ENCODE data around the gene TIMP3. TPM values are rescaled to one million over a fixed set of nuclear protein-coding genes. Genes with fewer than 3 reads are reported as not detected.

Gene TIMP3
- total RNA-seq, 4 donors from 2014 or later = 566 to 898 (median 683) TPM

GRCh38 chr22:32815943-32816342, 14.4 kb downstream of the TIMP3 start:
- intact Hi-C loops (cut with DNase I) = no loop called here
- H3K36me3 ChIP-seq = peaks cover 0 to 43% (median 22%) of the 10 kb centered on the region in 4 donors
- 47% methylated on average over 6 of the region's 6 CpGs for WGBS
- H3K27ac ChIP-seq (replicated peaks in 1 of 4) = peak overlapping the region; percentile 45 to 58 (median 49)
- no peak overlapping the region for H3K4me3 ChIP-seq
- no peak for DNase-seq (ENCODE audit: extremely low spot score)
- no peaks in the 10 kb centered on the region for H3K9me3 ChIP-seq
- no peaks in the 10 kb centered on the region for H3K27me3 ChIP-seq
- H3K4me1 ChIP-seq = peaks cover 94 to 100% (median 98%) of the 10 kb centered on the region in 4 donors
- TF ChIP-seq CTCF (IDR thresholded peaks at IDR 0.05) = no peak
- TF ChIP-seq EP300 (IDR thresholded peaks at IDR 0.05) = no peak
- TF ChIP-seq POLR2A (IDR thresholded peaks at IDR 0.05; ENCODE audit: low read depth) = no peak
- peak in 1 of 2 donors; percentile 54 for TF ChIP-seq POLR2AphosphoS5 (IDR thresholded peaks at IDR 0.05)

GRCh38 chr22:32817137-32817730, 15.7 kb downstream of the TIMP3 start:
- Histone ChIP-seq H3K9me3 (no peaks in the 10 kb centered on the region), H3K36me3 (peaks cover 0 to 51% (median 24%) of the 10 kb centered on the region in 4 donors), H3K27ac (replicated peaks in 1 of 4) (peak overlapping the region; percentile 1 to 58 (median 43)), H3K4me3 (no peak overlapping the region), H3K27me3 (no peaks in the 10 kb centered on the region), H3K4me1 (peaks cover 92 to 100% (median 97%) of the 10 kb centered on the region in 4 donors)
- no peak for DNase-seq (ENCODE audit: extremely low spot score)
- 72% methylated on average over 1 of the region's 1 CpG for WGBS
- TF ChIP-seq EP300 (IDR thresholded peaks at IDR 0.05) (no peak), CTCF (IDR thresholded peaks at IDR 0.05) (no peak), POLR2AphosphoS5 (IDR thresholded peaks at IDR 0.05) (peak in 1 of 2 donors; percentile 48), POLR2A (IDR thresholded peaks at IDR 0.05; ENCODE audit: low read depth) (no peak)
- intact Hi-C loops (cut with DNase I) = no loop called here

GRCh38 chr22:32818446-32819115, 17.1 kb downstream of the TIMP3 start:
- intact Hi-C loops (cut with DNase I) = no loop called here
- peak overlapping the region; percentile 41 to 58 (median 50) for H3K27ac ChIP-seq (replicated peaks in 1 of 4)
- no peak for DNase-seq (ENCODE audit: extremely low spot score)
- H3K9me3 ChIP-seq = no peaks in the 10 kb centered on the region
- WGBS = 39% methylated on average over 10 of the region's 12 CpGs
- peak overlapping the region in 1 of 4 donors; percentile 19 for H3K4me3 ChIP-seq
- no peaks in the 10 kb centered on the region for H3K27me3 ChIP-seq
- peaks cover 92 to 100% (median 98%) of the 10 kb centered on the region in 4 donors for H3K4me1 ChIP-seq
- peaks cover 0 to 51% (median 23%) of the 10 kb centered on the region in 4 donors for H3K36me3 ChIP-seq
- no peak for TF ChIP-seq POLR2A (IDR thresholded peaks at IDR 0.05; ENCODE audit: low read depth)
- no peak for TF ChIP-seq EP300 (IDR thresholded peaks at IDR 0.05)
- TF ChIP-seq POLR2AphosphoS5 (IDR thresholded peaks at IDR 0.05) = peak in 1 of 2 donors; percentile 42
- TF ChIP-seq CTCF (IDR thresholded peaks at IDR 0.05) = no peak

- TF ChIP-seq CTCF (IDR thresholded peaks at IDR 0.05) (no peak), POLR2AphosphoS5 (IDR thresholded peaks at IDR 0.05) (peak in 1 of 2 donors; percentile 23), EP300 (IDR thresholded peaks at IDR 0.05) (no peak), POLR2A (IDR thresholded peaks at IDR 0.05; ENCODE audit: low read depth) (no peak)
- Histone ChIP-seq H3K36me3 (peaks cover 0 to 51% (median 23%) of the 10 kb centered on the region in 4 donors), H3K9me3 (no peaks in the 10 kb centered on the region), H3K27me3 (no peaks in the 10 kb centered on the region), H3K27ac (replicated peaks in 1 of 4) (peak overlapping the region; percentile 41 to 58 (median 50)), H3K4me3 (peak overlapping the region in 1 of 4 donors; percentile 19), H3K4me1 (peaks cover 94 to 100% (median 99%) of the 10 kb centered on the region in 4 donors)
- WGBS = 85% methylated on average over 7 of the region's 7 CpGs
- DNase-seq (ENCODE audit: extremely low spot score) = no peak
- intact Hi-C loops (cut with DNase I) = no loop called here
Measured at GRCh38 chr22:32819120-32819519, 17.6 kb downstream of the TIMP3 start.

Data from esophagus muscularis mucosa (tissue), 4 donors.